ENCODE results near the gene FAM107B.

DNA sequence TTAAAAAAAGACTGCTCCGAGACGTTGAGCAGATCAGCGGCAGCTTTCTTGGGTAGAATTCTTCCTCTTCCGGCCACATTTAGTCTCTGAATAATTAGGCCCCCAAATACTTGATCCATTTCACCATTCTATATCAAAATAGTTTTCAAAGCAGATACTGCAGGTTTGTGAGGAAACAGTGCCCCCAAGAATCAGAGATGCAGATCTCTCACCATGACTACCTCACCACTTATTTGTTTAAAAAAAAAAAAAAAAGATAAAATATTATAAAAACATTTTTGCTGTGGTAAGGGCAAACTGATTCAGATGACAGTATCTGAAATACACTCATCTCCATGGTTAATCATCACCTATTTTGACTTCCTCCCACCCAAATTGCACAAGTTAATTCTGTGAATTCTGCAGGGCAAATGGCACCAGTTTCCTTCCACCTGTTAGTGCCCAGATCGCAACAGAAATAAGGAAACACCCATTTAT lies 210.4 kb downstream of the FAM107B start:
- TF ChIP-seq EGR1 (IDR thresholded peaks at IDR 0.05) (no peak), NFIC (IDR thresholded peaks at IDR 0.05) (no peak), RAD21 (IDR thresholded peaks at IDR 0.05; ENCODE audit: low read depth) (no peak), REST (IDR thresholded peaks at IDR 0.05; ENCODE audit: low read depth) (no peak), EP300 (IDR thresholded peaks at IDR 0.05; ENCODE audit: borderline replicate concordance) (no peak)
